ENCODE data around the gene APOBEC3B. TPM values are rescaled to one million over a fixed set of nuclear protein-coding genes. Genes with fewer than 3 reads are reported as not detected.
"Not testable (repeated sequence)": the region's sequence is repeated elsewhere in the genome, so short reads cannot be mapped to it uniquely, and the experiment has no call there.

Gene APOBEC3B
- total RNA-seq, 2 donors from 2014 or later, result 0.64 to 12.4 TPM

DNA sequence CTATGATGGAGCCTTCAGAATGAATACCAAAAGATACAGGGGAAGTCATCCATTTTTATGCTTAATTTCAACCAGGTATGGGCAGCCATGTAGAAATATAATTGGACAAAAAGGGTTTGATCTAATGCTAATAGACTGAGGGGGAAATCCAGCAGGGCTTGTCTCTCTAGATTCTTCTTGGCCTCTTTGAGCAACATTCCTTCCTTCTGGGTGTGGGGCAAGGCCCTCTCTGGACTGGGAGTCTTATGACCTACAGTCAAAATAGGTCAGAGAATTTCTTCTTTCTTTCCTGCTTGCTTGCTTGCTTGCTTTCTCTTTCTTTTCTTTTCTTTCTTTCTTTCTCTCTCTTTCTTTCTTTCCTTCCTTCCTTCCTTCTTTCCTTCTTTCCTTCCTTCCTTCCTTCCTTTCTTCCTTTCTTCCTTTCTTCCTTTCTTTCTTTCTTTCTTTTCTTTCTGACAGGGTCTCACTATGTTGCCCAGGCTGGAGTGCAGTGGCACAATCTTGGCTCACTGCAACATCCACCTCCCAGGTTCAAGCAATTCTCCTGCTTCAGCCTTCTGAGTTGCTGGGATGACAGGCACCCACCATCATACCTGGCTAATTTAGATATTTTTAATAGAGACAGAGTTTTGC, 36.3 kb upstream of the APOBEC3B start:
- Mint-ChIP-seq H3K27ac (peak overlapping the region in 1 of 2 donors; percentile 52), H3K4me1 (ENCODE audit: low read depth in 2 of 2) (peaks cover 34 to 55% of the 10 kb centered on the region in 2 donors), H3K27me3 (peaks cover 14 to 25% of the 10 kb centered on the region in 2 donors)
- H3K9me3 Mint-ChIP-seq; DNase-seq (ENCODE audit: low spot score); H3K4me3 Mint-ChIP-seq; ATAC-seq; H3K36me3 Mint-ChIP-seq: not testable (repeated sequence)

DNA sequence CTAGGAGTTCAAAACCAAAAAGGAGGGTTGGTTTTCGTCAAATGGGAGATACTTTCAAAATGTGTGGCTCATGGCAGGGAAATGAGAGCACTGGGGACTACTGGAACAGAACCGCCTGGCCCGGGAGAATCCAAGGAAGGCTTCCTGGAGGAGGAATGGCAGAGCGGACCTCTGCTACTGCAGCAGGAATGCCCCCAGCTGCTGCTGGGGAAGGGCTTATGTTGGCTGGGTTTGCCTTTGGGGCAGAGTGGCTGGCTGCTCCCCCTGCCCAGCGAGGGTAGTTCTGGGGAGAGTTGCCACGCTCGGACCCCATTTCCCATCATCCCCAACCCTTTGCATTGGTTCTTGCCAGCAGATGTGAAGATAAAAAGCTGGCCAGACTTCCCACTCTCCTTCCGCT, 35.4 kb upstream of the APOBEC3B start:
- no peak overlapping the region for H3K4me3 Mint-ChIP-seq
- no peaks in the 10 kb centered on the region for H3K36me3 Mint-ChIP-seq
- ATAC-seq, result no peak
- H3K27ac Mint-ChIP-seq, result peak overlapping the region in 1 of 2 donors; percentile 52
- H3K9me3 Mint-ChIP-seq, result no peaks in the 10 kb centered on the region
- peak; percentile 49 for DNase-seq (ENCODE audit: low spot score)
- H3K4me1 Mint-ChIP-seq (ENCODE audit: low read depth in 2 of 2), result peaks cover 25 to 54% of the 10 kb centered on the region in 2 donors
- peaks cover 14 to 25% of the 10 kb centered on the region in 2 donors for H3K27me3 Mint-ChIP-seq

DNA sequence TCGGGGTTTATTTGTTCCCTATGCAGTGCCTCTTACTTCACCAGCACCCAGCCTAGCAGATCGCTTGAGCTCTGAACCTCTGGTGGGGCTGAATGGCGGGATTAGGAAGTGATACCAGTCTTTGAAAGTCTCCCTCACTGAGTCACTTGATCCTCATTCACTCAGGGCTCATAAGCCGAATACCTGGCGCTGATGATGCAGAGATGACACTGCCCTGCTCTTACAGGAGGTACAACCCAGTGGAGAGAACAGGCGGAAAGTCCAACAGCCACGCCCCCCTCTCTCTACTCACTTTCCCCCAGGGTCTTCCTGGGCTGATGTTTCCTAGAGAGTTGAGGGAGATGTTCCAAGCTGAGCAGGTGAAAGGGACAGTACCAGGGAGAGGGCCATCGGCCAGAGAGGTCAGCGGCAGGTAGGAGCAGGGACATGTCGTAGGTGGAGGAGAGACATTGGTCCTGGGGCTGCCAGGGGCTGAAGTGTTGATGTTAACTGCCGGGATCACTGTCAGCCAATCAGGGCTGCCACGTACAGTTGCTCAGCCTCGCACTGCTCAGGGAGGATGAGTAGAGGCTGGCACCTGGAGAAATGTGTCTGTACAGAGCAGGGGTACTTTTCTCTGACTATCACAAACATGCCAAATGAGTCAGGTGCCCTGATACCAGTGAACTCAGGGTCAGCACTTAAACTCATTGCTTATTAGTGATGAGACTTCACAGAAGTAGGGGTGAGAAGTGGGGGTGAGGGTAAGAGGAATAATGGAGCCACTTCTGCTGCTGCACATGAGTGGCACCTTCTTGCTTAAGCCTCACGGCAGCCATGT, 34.6 kb upstream of the APOBEC3B start:
- no peaks in the 10 kb centered on the region for H3K36me3 Mint-ChIP-seq
- peaks cover 14 to 29% of the 10 kb centered on the region in 2 donors for H3K27me3 Mint-ChIP-seq
- ATAC-seq, result no peak
- no peak overlapping the region for H3K4me3 Mint-ChIP-seq
- H3K27ac Mint-ChIP-seq, result peak overlapping the region in 1 of 2 donors; percentile 52
- H3K4me1 Mint-ChIP-seq (ENCODE audit: low read depth in 2 of 2), result peaks cover 25 to 54% of the 10 kb centered on the region in 2 donors
- no peaks in the 10 kb centered on the region for H3K9me3 Mint-ChIP-seq
- DNase-seq (ENCODE audit: low spot score), result no peak

DNA sequence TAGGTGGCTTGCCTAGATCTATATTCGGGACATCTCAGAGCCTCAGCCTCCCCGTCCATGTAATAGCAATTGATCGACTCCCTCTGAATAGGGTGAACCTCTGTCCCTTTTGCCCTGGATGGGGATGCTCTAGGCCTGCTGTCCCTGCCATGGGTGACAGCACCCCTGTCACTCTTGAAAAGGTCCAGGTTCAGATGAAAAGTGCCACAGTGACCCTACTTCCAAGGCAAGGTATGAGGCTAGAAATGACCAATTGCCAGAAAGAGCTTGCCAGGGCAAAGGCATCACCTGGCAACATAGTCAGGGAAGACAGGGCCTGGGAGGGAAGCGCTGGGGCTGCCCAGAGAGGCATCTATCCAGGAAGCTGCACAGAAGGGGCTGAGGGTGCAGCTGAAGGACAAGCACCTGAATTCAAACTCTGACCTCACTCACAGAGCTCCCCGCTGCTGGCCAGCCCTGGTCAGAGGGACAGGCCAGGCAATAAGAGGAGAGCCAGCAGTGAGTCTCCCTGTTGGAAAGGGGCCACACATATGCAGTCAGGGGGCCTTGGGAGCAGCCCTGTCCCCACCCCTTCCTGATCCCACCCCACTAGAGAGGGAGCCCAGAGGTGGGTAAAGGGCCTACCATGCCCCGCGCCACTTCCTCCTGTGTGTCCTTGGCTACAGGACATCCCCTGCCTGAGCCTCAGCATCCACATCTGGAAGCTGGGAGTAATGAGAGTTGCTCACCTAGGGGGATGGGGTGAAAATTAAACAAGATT, 33.8 kb upstream of the APOBEC3B start:
- H3K4me3 Mint-ChIP-seq, result no peak overlapping the region
- H3K9me3 Mint-ChIP-seq, result no peaks in the 10 kb centered on the region
- H3K27me3 Mint-ChIP-seq, result peaks cover 14 to 27% of the 10 kb centered on the region in 2 donors
- H3K27ac Mint-ChIP-seq, result peak overlapping the region in 1 of 2 donors; percentile 52
- ATAC-seq (peak in 1 of 2 donors; percentile 22), DNase-seq (ENCODE audit: low spot score) (peak; percentile 57)
- H3K36me3 Mint-ChIP-seq, result no peaks in the 10 kb centered on the region
- H3K4me1 Mint-ChIP-seq (ENCODE audit: low read depth in 2 of 2), result peaks cover 22 to 52% of the 10 kb centered on the region in 2 donors

DNA sequence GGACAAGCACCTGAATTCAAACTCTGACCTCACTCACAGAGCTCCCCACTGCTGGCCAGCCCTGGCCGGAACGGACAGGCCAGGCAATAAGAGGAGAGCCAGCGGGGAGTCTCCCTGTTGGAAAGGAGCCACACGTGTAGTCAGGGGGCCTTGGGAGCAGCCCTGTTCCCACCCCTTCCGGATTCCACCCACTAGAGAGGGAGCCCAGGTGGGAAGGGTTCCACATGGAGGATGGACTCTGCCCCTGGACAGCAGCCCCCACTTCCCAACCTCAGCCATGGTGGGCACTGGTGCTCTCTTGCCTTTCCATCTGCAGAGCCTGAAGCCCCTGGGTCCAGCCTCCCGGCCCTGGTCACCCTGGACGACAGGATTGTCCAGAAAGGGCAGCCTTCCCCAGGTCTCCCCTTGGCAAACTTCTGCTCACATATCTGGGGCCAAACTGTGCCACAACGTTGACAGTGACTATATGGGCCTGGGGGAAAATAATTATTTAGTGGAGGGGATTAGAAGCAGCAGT, 32.2 kb upstream of the APOBEC3B start:
- Mint-ChIP-seq H3K36me3 (no peaks in the 10 kb centered on the region), H3K4me1 (ENCODE audit: low read depth in 2 of 2) (peaks cover 23 to 55% of the 10 kb centered on the region in 2 donors), H3K27ac (peak overlapping the region in 1 of 2 donors; percentile 72), H3K27me3 (peaks cover 11 to 21% of the 10 kb centered on the region in 2 donors), H3K4me3 (no peak overlapping the region), H3K9me3 (no peaks in the 10 kb centered on the region)
- DNase-seq (ENCODE audit: low spot score) (peak; percentile 55), ATAC-seq (no peak)

DNA sequence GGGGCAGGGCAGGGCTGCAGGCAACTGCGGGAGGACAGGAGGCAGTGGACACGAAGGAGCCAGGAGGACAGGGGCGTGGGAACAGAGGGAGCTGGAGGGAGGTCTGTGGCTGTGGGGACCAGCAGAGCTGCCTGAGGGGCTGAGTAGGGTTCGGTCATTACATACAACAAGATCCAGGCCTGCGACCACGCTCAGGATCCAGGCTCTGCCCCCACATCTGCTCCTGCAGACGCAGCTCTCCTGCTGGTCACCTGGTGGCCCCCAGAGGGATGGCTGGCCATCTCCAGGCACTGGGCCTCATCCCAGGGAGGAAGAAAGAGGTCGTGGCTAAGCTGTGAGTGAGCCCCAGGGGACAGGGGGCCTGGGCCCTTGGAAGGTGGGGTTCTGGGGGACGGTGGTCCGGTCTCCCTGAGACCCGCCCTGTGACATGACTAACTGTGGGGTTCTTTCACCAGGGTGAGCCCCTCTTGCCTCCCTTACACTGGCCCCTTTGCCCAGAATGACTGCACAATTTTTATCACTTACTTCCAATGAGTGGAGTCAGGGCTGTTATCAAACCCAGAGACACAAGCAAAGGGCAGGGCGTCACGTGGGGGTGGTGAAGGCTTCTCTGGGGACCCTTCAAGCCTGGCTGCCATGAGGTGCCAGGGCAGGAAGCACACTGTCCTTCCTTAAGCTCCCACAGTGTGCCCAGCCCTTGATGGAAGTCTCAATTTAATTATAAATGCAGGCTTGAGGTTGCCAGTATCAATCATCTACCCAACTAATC, 31.4 kb upstream of the APOBEC3B start:
- Mint-ChIP-seq H3K4me1 (ENCODE audit: low read depth in 2 of 2) (peaks cover 23 to 62% of the 10 kb centered on the region in 2 donors), H3K36me3 (no peaks in the 10 kb centered on the region), H3K27me3 (peaks cover 12 to 20% of the 10 kb centered on the region in 2 donors), H3K27ac (peak overlapping the region; percentile 26 to 94), H3K9me3 (no peaks in the 10 kb centered on the region), H3K4me3 (no peak overlapping the region)
- no peak for ATAC-seq
- DNase-seq (ENCODE audit: low spot score), result peak; percentile 50

- ATAC-seq, result no peak
- Mint-ChIP-seq H3K4me1 (ENCODE audit: low read depth in 2 of 2) (peaks cover 23 to 58% of the 10 kb centered on the region in 2 donors), H3K27me3 (peaks cover 6 to 13% of the 10 kb centered on the region in 2 donors), H3K9me3 (no peaks in the 10 kb centered on the region), H3K36me3 (no peaks in the 10 kb centered on the region), H3K27ac (peak overlapping the region; percentile 76 to 94), H3K4me3 (peak overlapping the region; percentile 56)
- DNase-seq (ENCODE audit: low spot score), result peak; percentile 59
Measured at GRCh38 chr22:38951734-38952133, 30.4 kb upstream of the APOBEC3B start.

DNA sequence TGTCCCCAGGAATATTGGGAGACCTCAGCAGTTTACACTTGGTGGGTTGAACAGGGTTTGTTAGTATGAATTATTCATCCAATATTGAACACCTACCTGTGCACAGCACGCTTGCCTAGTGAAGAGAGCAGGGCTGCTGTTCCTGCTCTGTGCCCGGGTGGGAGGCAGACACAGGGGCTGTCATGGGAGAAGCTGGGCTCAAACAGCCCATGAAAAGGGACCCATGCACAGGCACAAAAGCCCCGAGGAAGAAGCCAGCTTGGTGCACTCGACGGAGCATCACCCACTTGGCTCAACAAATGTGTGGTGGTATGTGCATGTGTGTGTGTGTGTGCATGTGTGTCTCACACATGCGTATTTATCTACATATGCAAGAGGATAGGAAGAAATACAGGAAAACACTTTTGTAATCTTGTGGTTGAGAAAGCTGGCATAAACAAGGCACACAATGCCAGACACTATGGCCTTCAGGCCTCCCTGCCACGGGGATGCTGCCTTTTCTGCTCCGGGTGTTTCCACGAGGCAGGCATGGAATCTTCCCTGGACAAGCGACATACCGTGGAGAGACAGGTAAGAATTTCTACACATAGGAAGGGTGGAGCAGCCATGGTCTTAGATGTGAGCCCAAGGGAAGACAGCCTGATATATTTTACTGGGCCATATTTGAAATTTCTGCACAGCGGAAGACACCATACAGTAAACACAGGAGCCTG, 29.7 kb upstream of the APOBEC3B start:
- H3K9me3 Mint-ChIP-seq, result no peaks in the 10 kb centered on the region
- ATAC-seq, result no peak
- peak overlapping the region; percentile 76 to 94 for H3K27ac Mint-ChIP-seq
- H3K27me3 Mint-ChIP-seq, result peaks cover 3 to 11% of the 10 kb centered on the region in 2 donors
- H3K4me3 Mint-ChIP-seq, result peak overlapping the region; percentile 56
- peaks cover 23 to 64% of the 10 kb centered on the region in 2 donors for H3K4me1 Mint-ChIP-seq (ENCODE audit: low read depth in 2 of 2)
- H3K36me3 Mint-ChIP-seq, result no peaks in the 10 kb centered on the region
- DNase-seq (ENCODE audit: low spot score), result no peak

- Mint-ChIP-seq H3K36me3 (no peaks in the 10 kb centered on the region), H3K4me3 (peak overlapping the region; percentile 56), H3K4me1 (ENCODE audit: low read depth in 2 of 2) (peaks cover 23 to 57% of the 10 kb centered on the region in 2 donors), H3K9me3 (no peaks in the 10 kb centered on the region), H3K27ac (peak overlapping the region; percentile 76 to 94), H3K27me3 (peaks cover 3 to 5% of the 10 kb centered on the region in 2 donors)
- ATAC-seq (no peak), DNase-seq (ENCODE audit: low spot score) (peak; percentile 44)
Measured at GRCh38 chr22:38953091-38953490, 29.1 kb upstream of the APOBEC3B start.

GRCh38 chr22:38953577-38954413, 28.4 kb upstream of the APOBEC3B start:
- ATAC-seq (peak; percentile 94 to 95), DNase-seq (ENCODE audit: low spot score) (peak; percentile 86)
- Mint-ChIP-seq H3K4me1 (ENCODE audit: low read depth in 2 of 2) (peaks cover 27 to 62% of the 10 kb centered on the region in 2 donors), H3K27me3 (peaks cover 9 to 10% of the 10 kb centered on the region in 2 donors), H3K9me3 (no peaks in the 10 kb centered on the region), H3K27ac (peak overlapping the region; percentile 72 to 89), H3K4me3 (peak overlapping the region; percentile 67), H3K36me3 (no peaks in the 10 kb centered on the region)

GRCh38 chr22:38954414-38955043, 27.6 kb upstream of the APOBEC3B start:
- Mint-ChIP-seq H3K36me3 (no peaks in the 10 kb centered on the region), H3K4me3 (peak overlapping the region; percentile 67), H3K27ac (peak overlapping the region; percentile 72 to 89), H3K4me1 (ENCODE audit: low read depth in 2 of 2) (peaks cover 28 to 62% of the 10 kb centered on the region in 2 donors), H3K27me3 (peaks cover 10 to 11% of the 10 kb centered on the region in 2 donors), H3K9me3 (no peaks in the 10 kb centered on the region)
- DNase-seq (ENCODE audit: low spot score), result peak; percentile 56
- ATAC-seq, result no peak
